ENCODE results near the gene SULT4A1. TPM values are rescaled to one million over a fixed set of nuclear protein-coding genes. Genes with fewer than 3 reads are reported as not detected.

Gene SULT4A1
- total RNA-seq, 1 experiment from 2014 or later = 15.0 TPM

- H2BK5ac ChIP-seq (ENCODE audit: insufficient read length, low read length) = no peak overlapping the region
- H3K56ac ChIP-seq (ENCODE audit: insufficient read length, low read depth, low read length) = no peak overlapping the region
- no peak overlapping the region for H2BK120ac ChIP-seq (ENCODE audit: low read depth, low read length, poor library complexity, severe bottlenecking)
- no peak overlapping the region for H2BK15ac ChIP-seq (ENCODE audit: low read depth, low read length)
- no peak overlapping the region for H2AK5ac ChIP-seq (ENCODE audit: insufficient read length, low read length)
- Mint-ChIP-seq H3K36me3 (ENCODE audit: insufficient read depth in 1 of 3, low read depth in 3 of 3) (peaks cover 10 to 42% (median 34%) of the 10 kb centered on the region in 3 experiments; a peak in 6 of 7 replicates), H3K9me3 (no peaks in the 10 kb centered on the region), H3K27me3 (ENCODE audit: low read depth) (no peaks in the 10 kb centered on the region), H3K4me1 (peaks cover 6 to 11% of the 10 kb centered on the region in 2 experiments), H3K4me3 (no peak overlapping the region), H3K27ac (peak overlapping the region; percentile 45 to 79 (median 78); a peak in 4 of 7 replicates)
- H3K79me1 ChIP-seq (ENCODE audit: insufficient read depth, low read depth, low read length, poor library complexity, severe bottlenecking) = no peaks in the 10 kb centered on the region
- H2BK20ac ChIP-seq (ENCODE audit: low read depth, low read length, poor library complexity, severe bottlenecking) = no peak overlapping the region
- TF ChIP-seq CTCF (conservative IDR thresholded peaks at IDR 0.05) = no peak
- H3K18ac ChIP-seq (ENCODE audit: insufficient read length, low read depth, low read length) = no peak overlapping the region
- H2AFZ ChIP-seq (ENCODE audit: low read length) = no peak overlapping the region
- H3K14ac ChIP-seq (ENCODE audit: insufficient read depth, low read length) = no peak overlapping the region
- no peak for DNase-seq
- H3K27me3 ChIP-seq (ENCODE audit: insufficient read depth, low read length) = no peaks in the 10 kb centered on the region
- H3T11ph ChIP-seq (ENCODE audit: low read length) = no peak overlapping the region
- no peaks in the 10 kb centered on the region for H3K9me3 ChIP-seq (ENCODE audit: control insufficient read depth, low read depth, low read length)
- H3K23ac ChIP-seq (ENCODE audit: insufficient read length, low read depth, low read length) = no peak overlapping the region
- no peak overlapping the region for H3K9ac ChIP-seq (ENCODE audit: extremely low read depth, insufficient read length, low read length)
- no peak overlapping the region for H4K5ac ChIP-seq (ENCODE audit: insufficient read length, low read depth, low read length)
- no peak overlapping the region for H4K91ac ChIP-seq (ENCODE audit: insufficient read length, low read depth, low read length)
- H3K4me2 ChIP-seq (ENCODE audit: insufficient read depth, insufficient read length, low read length) = no peak overlapping the region
- no peak overlapping the region for H2BK12ac ChIP-seq (ENCODE audit: insufficient read length, low read depth, low read length)
- no peaks in the 10 kb centered on the region for H4K20me1 ChIP-seq (ENCODE audit: control insufficient read depth, insufficient read depth, insufficient read length)
- no CpG with 5 or more reads among the region's 36 CpGs for WGBS (ENCODE audit: extremely low coverage, insufficient read length, low lambda C conversion rate)
- no peak overlapping the region for H3K4ac ChIP-seq (ENCODE audit: low read depth, low read length)
- H3K27ac ChIP-seq (ENCODE audit: insufficient read length, low read depth, low read length) = no peak overlapping the region
- no peak overlapping the region for H4K8ac ChIP-seq (replicated peaks; ENCODE audit: insufficient read length, low read depth, low read length)
- no peaks in the 10 kb centered on the region for H3K23me2 ChIP-seq (ENCODE audit: insufficient read length, low read depth, low read length, poor library complexity, severe bottlenecking)
- H3K79me2 ChIP-seq (ENCODE audit: insufficient read depth, low read length) = no peaks in the 10 kb centered on the region; the same call in 1 of the 2 replicates
- no peaks in the 10 kb centered on the region for H3K4me1 ChIP-seq (ENCODE audit: insufficient read depth, low read length)
Observed at GRCh38 chr22:43833286-43834240, 28.8 kb downstream of the SULT4A1 start.

Data from H9 (cell line).